Left colon (tissue), 2 donors: ENCODE measurements around the gene UQCRQ. TPM values are rescaled to one million over a fixed set of nuclear protein-coding genes. Genes with fewer than 3 reads are reported as not detected.

Source experiments
- ATAC-seq: fragments of 200-7000 bp; cut with Tn5 transposase; one replicate; pipeline ENCODE4 v1.9.1; 2020; ENCODE audit warnings: mild to moderate bottlenecking, moderate library complexity
- DNase-seq, 2 donors: peaks; one replicate each; pipeline ENCODE4 v3.0.0-alpha.2; 2020
- intact Hi-C, 2 donors: fragments of 100-400 bp; cut with DNase I in 1 of 2; cut with micrococcal nuclease in 1 of 2; formaldehyde crosslinking; loops; one replicate each; pipeline versions ENCODE4 v1.11.2 to v1.14.0; 2022; cut with DNase I, micrococcal nuclease
- total RNA-seq, 2 donors: library from RNA; stranded (reverse); fragmentation: NEBNext Ultra II Directional; extraction: Animal tissue kit (Norgen Biotek cat#: 25700); gene quantifications; one replicate each; pipeline ENCODE4 v1.2.1, GENCODE V29; 2021
- donor health status: DM: no; HTN: no; CAD: no.
- donor health status: DM: yes; HTN: yes; CAD: no.

The UQCRQ gene
- total RNA-seq, 2 donors from 2014 or later = 769 to 906 TPM

- ATAC-seq = peak; percentile 76
- intact Hi-C loops = loop anchor here (10.0 kb wide), 2 partner anchors 55 to 445 kb away; no protein-coding TSS in a partner anchor
- peak; percentile 79 to 89 for DNase-seq
Observed at GRCh38 chr5:132829742-132830435, 36.6 kb upstream of the UQCRQ start.

DNA sequence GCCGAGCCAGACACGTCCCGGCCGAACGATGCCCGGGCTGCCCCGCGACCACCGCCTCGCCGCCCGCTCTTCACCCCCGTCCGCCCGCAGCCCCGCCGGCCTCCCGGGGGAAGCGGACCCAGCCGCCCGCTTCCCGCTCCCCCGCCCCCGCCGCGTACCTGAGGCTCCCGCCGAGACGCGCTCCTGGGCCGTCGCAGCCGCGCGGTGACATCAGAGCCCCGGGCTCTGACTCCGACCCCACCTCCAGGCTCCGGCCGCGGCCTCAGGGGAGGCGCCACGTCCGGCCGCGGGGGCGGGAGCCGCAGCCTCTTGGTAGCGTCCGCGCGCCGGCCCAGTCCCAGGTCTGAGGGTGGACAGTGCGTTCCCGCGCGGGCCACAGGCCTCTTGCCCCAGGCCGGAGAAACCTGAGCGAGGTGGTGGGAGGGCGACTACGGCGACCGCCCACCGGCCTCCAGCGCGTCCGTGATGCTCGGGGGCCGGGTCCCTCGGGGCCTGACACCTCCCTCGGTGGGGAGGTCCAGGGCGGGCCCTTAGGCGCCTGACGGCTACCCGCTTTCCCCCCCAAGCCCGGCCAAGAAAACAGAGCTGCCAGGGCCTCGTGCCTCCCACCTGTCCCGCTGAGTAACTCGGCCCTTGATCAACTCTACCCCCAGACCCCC, 35.9 kb upstream of the UQCRQ start, which contains the start of gene SHROOM1:
Gene SHROOM1, minus strand, starts transcription at position 212 of the 659 bp plus-strand sequence. CDS start 4,507 bp downstream, outside the sequence.
- ATAC-seq (peak; percentile 74), DNase-seq (peak; percentile 82 to 84)
- intact Hi-C loops = no loop called here

- DNase-seq (peak; percentile 52 to 60), ATAC-seq (peak; percentile 52)
- intact Hi-C loops = no loop called here
Observed at GRCh38 chr5:132831095-132831860, 35.2 kb upstream of the UQCRQ start.

DNA sequence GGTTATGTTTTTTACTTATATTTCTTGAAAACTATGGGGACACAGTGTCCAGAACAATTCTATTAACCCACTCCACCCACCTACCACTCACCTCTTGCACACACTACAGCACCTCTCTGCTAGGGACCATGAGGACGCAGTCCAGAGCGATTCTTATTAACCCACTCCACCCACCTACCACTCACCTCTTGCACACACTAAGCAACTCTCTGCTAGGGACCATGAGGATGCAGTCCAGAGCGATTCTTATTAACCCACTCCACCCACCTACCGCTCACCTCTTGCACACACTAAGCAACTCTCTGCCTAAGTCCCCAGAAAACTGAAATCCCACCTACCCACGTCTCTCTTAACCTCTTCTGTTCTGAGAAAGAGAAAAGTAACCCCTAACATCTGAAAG, 33.8 kb upstream of the UQCRQ start:
- DNase-seq = no peak
- no peak for ATAC-seq
- intact Hi-C loops = no loop called here

DNA sequence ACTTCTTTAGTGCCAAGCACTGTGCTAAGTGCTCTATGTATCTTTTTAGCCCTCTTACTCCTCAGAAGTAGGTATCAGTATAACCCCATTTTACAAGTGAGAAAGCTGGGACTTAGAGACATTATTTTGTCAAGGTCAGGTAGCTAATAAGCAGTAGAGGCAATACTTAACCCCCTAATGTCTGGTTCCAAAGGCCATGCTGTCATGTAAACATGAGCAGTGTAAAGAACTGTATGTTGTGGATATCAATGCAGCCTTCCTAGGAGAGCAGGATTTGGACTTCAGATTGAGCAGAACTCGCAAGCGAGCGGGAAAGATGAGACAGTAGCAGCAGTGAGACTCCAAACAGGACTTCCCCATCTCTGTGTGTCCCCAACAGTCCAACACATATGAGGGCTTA, 32.4 kb upstream of the UQCRQ start:
- ATAC-seq (no peak), DNase-seq (no peak)
- intact Hi-C loops = no loop called here

DNA sequence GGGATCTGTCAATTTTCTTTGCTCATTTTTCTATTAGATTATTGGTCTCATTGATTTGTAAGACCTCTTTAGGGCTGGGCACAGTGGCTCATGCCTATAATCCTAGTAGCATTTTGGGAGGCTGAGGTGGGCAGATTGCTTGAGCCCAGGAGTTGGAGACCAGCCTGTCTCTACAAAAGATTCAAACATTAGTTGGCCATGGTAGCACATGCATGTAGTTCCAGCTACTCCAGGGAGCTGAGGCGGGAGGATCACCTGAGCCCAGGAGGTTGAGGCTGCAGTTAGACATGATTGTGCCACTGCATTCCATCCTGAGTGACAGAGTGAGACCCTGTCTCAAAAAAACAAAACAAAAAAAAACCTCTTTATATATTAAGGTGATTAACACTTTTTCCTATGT, 29.6 kb upstream of the UQCRQ start:
- DNase-seq (no peak), ATAC-seq (no peak)
- intact Hi-C loops = no loop called here

DNA sequence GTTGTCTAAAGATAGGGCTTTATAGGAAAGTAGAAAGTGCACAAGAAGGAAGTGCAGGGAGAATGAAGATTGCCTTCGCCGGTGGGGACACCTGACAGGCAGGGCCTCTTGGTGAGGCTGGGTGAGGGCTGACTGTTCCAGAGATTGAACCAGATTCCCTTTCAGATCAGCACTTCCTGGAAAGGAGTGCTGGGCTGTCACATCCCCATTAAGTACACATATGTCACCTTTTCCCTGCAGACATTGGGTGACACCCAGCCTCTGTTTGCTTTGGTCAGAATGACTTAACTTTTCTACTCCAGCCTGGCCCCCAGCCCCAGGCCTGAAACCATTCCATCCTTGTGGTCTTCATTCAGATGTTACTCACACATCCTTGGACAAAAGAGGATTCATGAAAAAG, 28.6 kb upstream of the UQCRQ start:
- intact Hi-C loops = no loop called here
- ATAC-seq (peak; percentile 82), DNase-seq (peak; percentile 71 to 85)

DNA sequence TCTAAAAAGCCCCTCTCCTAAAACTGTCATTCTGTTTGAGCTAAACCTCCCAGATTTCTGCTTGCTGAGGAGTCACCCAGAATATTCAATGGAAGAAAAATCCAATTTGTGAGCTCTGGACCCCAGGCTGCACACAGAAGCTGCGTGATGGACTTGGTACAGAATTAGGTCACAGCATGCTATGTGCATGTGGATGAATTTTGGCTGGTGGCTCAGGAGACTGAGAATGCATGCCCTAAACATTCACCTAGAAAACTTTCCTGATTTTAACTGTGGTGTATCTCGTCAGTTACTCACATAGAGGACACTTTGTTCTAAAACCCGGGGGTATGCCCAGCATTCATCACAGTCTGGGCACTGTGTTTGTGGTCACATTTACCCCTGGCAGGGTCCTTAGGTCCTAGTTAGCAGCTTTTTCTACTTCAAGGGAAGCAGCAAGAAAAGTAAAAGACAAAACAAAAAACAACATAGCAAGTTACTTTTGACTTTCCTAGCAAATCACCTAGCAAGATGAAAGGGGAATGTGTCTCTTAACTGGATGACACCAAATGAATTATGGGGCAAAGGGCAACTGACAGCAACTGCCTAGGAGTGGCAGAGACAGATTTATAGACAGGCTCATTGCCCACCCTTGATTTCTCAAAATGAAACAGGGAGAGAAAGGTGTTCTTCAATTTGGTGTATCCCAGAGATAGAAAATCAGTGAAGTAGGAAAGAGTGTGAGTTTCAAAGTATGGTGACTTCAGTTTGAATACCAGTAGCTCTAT, 27.7 kb upstream of the UQCRQ start:
- ATAC-seq (peak; percentile 50), DNase-seq (no peak)
- intact Hi-C loops = no loop called here

DNA sequence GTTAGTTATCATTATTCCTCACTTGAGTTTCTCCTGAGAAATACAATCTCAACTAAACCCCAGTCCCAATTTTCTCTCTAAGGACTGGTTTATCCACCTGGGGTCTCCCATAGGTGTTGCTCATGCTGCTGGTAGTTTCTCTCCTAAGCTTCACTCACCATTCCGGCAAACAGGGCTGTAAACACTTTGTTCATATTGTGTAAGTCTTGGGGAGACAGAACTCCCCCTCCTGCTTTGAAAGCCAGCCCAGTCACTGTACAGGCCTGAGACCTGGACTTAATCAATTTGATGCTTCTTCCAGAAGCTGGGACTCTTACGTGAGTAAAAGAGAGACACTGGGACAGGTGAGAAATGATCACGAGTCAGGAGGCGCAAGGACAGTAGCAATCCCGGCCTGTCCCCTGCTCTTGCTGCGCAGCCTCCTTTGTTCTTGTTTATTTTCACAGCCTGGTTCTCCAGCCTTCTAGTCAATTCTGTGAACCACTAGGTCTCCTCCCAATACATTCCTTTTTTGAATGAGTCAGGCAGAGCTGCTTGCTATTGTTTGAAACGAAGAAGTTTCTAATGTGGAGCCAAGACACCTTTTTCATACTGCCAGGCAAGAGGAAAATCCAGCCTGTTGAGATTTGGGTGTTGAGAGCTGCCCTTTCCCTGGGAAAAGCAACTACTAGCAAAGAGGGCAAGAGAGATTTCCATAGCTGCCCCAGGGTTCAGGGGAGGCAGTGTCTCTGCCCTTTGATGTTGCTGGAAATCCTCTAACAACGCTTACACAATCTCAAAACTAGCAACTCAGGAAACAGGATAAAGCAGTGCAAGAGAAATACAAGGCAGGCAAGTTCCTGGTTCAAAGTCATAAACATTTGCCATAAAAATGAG, 26.8 kb upstream of the UQCRQ start:
- DNase-seq (peak in 1 of 2 donors; percentile 39), ATAC-seq (peak; percentile 73)
- intact Hi-C loops = no loop called here

DNA sequence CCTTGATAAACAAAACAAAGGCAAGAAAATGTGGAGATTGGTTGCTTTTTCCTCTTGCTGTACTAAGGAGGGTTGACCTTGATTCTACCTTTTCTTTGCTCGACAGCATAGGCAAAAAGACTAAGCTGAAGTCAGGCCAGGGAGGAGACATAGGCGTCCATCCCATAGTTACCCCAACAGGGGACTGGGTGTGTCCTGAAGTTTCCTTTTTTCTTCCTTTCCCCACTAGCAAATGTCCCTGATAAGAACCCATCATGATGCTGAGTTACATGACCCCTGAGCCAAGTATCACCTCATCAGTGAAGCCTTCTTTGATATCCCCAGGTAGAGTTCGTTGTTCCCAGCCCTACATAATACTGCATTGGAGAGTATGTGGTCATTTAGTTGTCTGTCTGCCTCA, 26.1 kb upstream of the UQCRQ start:
- intact Hi-C loops = no loop called here
- no peak for DNase-seq
- ATAC-seq = peak; percentile 5

- intact Hi-C loops = no loop called here
- DNase-seq = no peak
- ATAC-seq = no peak
Observed at GRCh38 chr5:132840896-132841295, 25.5 kb upstream of the UQCRQ start.

DNA sequence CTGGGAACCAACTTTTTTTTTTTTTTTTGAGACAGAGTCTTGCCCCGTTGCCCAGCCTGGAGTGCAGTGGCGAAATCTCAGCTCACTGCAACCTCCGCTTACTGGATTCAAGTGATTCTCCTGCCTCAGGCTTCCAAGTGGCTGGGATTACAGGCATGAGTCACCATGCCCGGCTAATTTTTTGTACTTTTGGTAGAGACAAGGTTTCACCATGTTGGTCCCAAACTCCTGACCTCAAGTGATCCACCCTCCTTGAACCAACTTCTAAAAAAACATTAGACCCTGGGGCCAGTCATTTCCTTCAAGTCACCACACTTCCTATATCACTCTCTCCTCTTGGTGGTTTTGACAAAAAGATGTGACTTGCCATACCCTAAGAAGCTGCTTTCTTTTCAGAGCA, 25.1 kb upstream of the UQCRQ start:
- intact Hi-C loops = no loop called here
- ATAC-seq (no peak), DNase-seq (no peak)

GRCh38 chr5:132848270-132848669, 18.2 kb upstream of the UQCRQ start:
- no peak for ATAC-seq

GRCh38 chr5:132849347-132849746, 17.1 kb upstream of the UQCRQ start:
- ATAC-seq (no peak), DNase-seq (no peak)
- intact Hi-C loops = no loop called here

More at GRCh38 chr5:132848270-132848669, 18.2 kb upstream of the UQCRQ start:
- intact Hi-C loops = no loop called here
- no peak for DNase-seq

DNA sequence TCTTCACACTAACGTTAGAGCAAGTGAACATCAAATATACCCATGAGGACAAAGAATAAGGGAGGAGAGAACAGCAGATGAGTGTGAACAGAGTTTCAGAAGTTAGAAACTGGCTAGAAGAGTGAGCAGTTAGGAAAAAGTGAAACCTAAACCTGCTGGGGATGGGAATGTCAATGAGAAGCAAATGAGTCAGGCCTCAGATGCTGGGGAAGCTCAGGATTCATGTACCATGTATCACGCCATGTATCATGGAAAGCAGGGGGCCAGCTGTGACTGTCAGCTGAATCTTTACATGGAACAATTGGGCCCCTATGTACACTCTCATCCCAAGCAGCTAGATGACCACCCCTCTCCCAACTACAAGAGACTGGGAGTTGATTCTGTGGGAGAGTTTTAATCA, 16.4 kb upstream of the UQCRQ start:
- ATAC-seq (no peak), DNase-seq (no peak)
- intact Hi-C loops = no loop called here

DNA sequence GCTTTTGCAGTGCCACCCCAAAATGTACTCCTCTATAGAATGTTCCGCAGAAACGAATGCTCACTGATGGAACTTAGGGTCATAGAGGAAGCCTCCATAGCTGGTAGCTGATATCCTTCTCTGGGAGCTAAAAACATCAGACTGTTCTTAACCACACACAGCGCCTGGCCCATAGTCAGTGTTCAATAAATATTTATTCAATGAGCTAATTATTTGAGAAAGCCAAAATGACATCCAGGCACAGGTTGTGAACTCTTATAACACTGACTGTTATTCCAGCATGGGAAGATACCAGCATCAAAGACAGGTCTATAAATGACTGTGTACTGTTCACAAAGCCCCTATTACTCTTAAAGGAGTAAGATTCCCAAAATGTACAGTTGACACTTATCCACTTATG, 13.1 kb upstream of the UQCRQ start:
- intact Hi-C loops = no loop called here
- DNase-seq = no peak
- no peak for ATAC-seq

DNA sequence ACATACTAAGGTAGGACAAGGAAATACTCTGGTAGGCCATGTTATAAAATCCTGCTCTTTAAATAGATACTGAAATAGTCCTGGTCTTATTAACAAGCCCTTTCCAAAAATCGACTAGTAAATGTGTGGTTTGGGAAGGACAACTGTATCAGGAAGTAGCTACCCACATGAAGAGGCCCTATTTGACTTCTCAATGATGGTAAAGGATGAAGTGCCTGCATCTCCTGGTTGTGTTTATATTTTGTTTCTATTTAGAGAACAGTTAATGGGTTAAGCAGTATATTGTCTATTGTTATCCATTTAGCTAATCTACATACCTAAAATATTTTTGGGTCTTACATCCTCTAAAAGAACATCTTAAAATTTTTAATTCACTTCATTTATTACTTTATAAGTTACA, 12.7 kb upstream of the UQCRQ start:
- intact Hi-C loops = no loop called here

GRCh38 chr5:132854301-132854700, 12.1 kb upstream of the UQCRQ start:
- intact Hi-C loops = no loop called here
- ATAC-seq = no peak
- DNase-seq = no peak

More for the DNA sequence above, 12.7 kb upstream of the UQCRQ start:
- ATAC-seq = no peak
- no peak for DNase-seq
